PC-9 (cell line): ENCODE data around the gene PSMD2. TPM values are rescaled to one million over a fixed set of nuclear protein-coding genes. Genes with fewer than 3 reads are reported as not detected.
A peak's percentile ranks its signal among the peaks of the same experiment; 100 is the strongest.

Experiments
- BruUV-seq: library from RNA; stranded (reverse); fragments of 400-500 nt; replicated peaks from 2 replicates; lab custom pipeline; 2021; lab: Mats Ljungman, UMichigan
- CTCF ChIA-PET: fragments of 300-600 bp; sonication (Branson Sonifier 250); formaldehyde crosslinking; loops from one replicate; lab custom pipeline; 2022; ENCODE audit warnings: antibody characterized with exemption; lab: Charles Lee
- POLR2A ChIA-PET: fragments of 300-600 bp; sonication (Branson Sonifier 250); formaldehyde crosslinking; loops from one replicate; lab custom pipeline; 2022; ENCODE audit warnings: antibody characterized with exemption; ENCODE audit not compliant: unreplicated experiment; lab: Charles Lee
- DNase-seq, 2 experiments: peaks; one replicate each; pipeline versions ENCODE4 v3.0.0 to v3.0.0-alpha.2; 2015 to 2022; ENCODE audit warnings: mixed read lengths in 1 of 2
- H2AFZ ChIP-seq: fragments of 200-600 bp; sonication (generic); 2 replicates; pipeline ENCODE4 v1.8.1; 2017; ENCODE audit warnings: antibody characterized with exemption
- H3F3A ChIP-seq: fragments of 200-600 bp; sonication (generic); 2 replicates; pipeline ENCODE4 v1.8.1; 2017; ENCODE audit warnings: antibody characterized with exemption, mild to moderate bottlenecking, low read depth; ENCODE audit not compliant: insufficient read depth
- H3K27ac ChIP-seq: fragments of 200-600 bp; sonication (generic); 2 replicates; pipeline ENCODE4 v1.6.1; 2016; ENCODE audit warnings: mixed run types
- H3K27me3 ChIP-seq: fragments of 200-600 bp; sonication (generic); 2 replicates; pipeline ENCODE4 v1.6.1; 2016; ENCODE audit warnings: low read depth, mixed run types; ENCODE audit not compliant: insufficient read depth
- H3K36me3 ChIP-seq: fragments of 200-600 bp; sonication (generic); 2 replicates; pipeline ENCODE4 v1.6.1; 2016; ENCODE audit warnings: low read depth, mixed run types
- H3K4me1 ChIP-seq: fragments of 200-600 bp; sonication (generic); replicated peaks from 2 replicates; pipeline ENCODE4 v1.6.1; 2016; ENCODE audit warnings: mixed run types; ENCODE audit not compliant: insufficient read depth
- H3K4me2 ChIP-seq: fragments of 200-600 bp; sonication (generic); 2 replicates; pipeline ENCODE4 v1.6.1; 2017; ENCODE audit warnings: mixed run types
- H3K4me3 ChIP-seq: fragments of 200-600 bp; sonication (generic); 2 replicates; pipeline ENCODE4 v1.6.1; 2016; ENCODE audit warnings: mixed run types
- H3K79me2 ChIP-seq: fragments of 200-600 bp; sonication (generic); 2 replicates; pipeline ENCODE4 v1.6.1; 2017; ENCODE audit warnings: low read depth, mixed run types
- H3K9me2 ChIP-seq: fragments of 200-600 bp; sonication (generic); 2 replicates; pipeline ENCODE4 v1.8.1; 2017; ENCODE audit warnings: mild to moderate bottlenecking; ENCODE audit not compliant: insufficient read depth
- H3K9me3 ChIP-seq: fragments of 200-600 bp; sonication (generic); 2 replicates; pipeline ENCODE4 v1.8.1; 2016; ENCODE audit warnings: low read depth; ENCODE audit not compliant: insufficient read depth
- H4K20me1 ChIP-seq: fragments of 200-600 bp; sonication (generic); 2 replicates; pipeline ENCODE4 v1.8.1; 2017; ENCODE audit not compliant: insufficient read depth
- CTCF ChIP-seq: fragments of 200-600 bp; sonication (generic); conservative IDR thresholded peaks from 2 replicates; pipeline ENCODE4 v1.6.1; 2017; ENCODE audit warnings: mixed run types, antibody characterized with exemption, mild to moderate bottlenecking, moderate library complexity
- EZH2 ChIP-seq: fragments of 200-600 bp; sonication (generic); IDR thresholded peaks from 2 replicates; pipeline ENCODE4 v1.8.0; 2017; ENCODE audit warnings: antibody characterized with exemption, low read depth
- intact Hi-C: fragments of 100-400 bp; cut with micrococcal nuclease; formaldehyde crosslinking; loops from one replicate; pipeline ENCODE4 v1.10.0; 2022; ENCODE audit not compliant: unreplicated experiment
- total RNA-seq: library from RNA; stranded (reverse); gene quantifications from 2 replicates; pipeline ENCODE4 v1.2.3, GENCODE V29; 2021

PSMD2 gene
- total RNA-seq, 1 experiment from 2014 or later = 788 TPM

- H3K9me3 ChIP-seq = no peaks in the 10 kb centered on the region
- peaks cover 45% of the 10 kb centered on the region for H3K36me3 ChIP-seq
- peak overlapping the region; percentile 100 for H3K4me3 ChIP-seq
- BruUV-seq = TSS peak; percentile 48
- intact Hi-C loops = loop anchor here (1.0 to 2.0 kb wide), 7 partner anchors 15 to 245 kb away; partner anchors contain the start of genes AP2M1, CAMK2N2, EEF1AKMT4 and EIF4G1
- peak overlapping the region; percentile 96 for H3K4me2 ChIP-seq
- H3K4me1 ChIP-seq = peaks cover 15% of the 10 kb centered on the region
- ChIA-PET CTCF (no interaction called here), POLR2A (interaction anchor here (0.6 to 0.7 kb wide), 4 partner anchors 43 to 72 kb away, joined by 3 to 4 read pairs (median 4); no protein-coding TSS in a partner anchor)
- TF ChIP-seq EZH2 = no peak
- no peak for TF ChIP-seq CTCF
- peaks cover 42% of the 10 kb centered on the region for H4K20me1 ChIP-seq
- H3F3A ChIP-seq = peaks cover 57% of the 10 kb centered on the region; the same call in 1 of the 2 replicates
- peak overlapping the region; percentile 57 for H3K27ac ChIP-seq
- H3K79me2 ChIP-seq = peaks cover 55% of the 10 kb centered on the region
- no peaks in the 10 kb centered on the region for H3K9me2 ChIP-seq
- H2AFZ ChIP-seq = peak overlapping the region; percentile 72
- H3K27me3 ChIP-seq = no peaks in the 10 kb centered on the region
- peak in 1 of 2 experiments; percentile 59 for DNase-seq
Measured at GRCh38 chr3:184299488-184300377, 692 bp downstream of the PSMD2 start.

- H2AFZ ChIP-seq = no peak overlapping the region
- POLR2A ChIA-PET = no interaction called here
Measured at GRCh38 chr3:184300378-184300720, 1.3 kb downstream of the PSMD2 start.

More at GRCh38 chr3:184300378-184300720, 1.3 kb downstream of the PSMD2 start:
- H3K4me2 ChIP-seq = peak overlapping the region; percentile 96
- no peaks in the 10 kb centered on the region for H3K9me3 ChIP-seq
- no peaks in the 10 kb centered on the region for H3K27me3 ChIP-seq
- CTCF ChIA-PET = no interaction called here
- H3K79me2 ChIP-seq = peaks cover 58% of the 10 kb centered on the region
- peaks cover 15% of the 10 kb centered on the region for H3K4me1 ChIP-seq
- no TSS peak for BruUV-seq
- peaks cover 49% of the 10 kb centered on the region for H3K36me3 ChIP-seq
- no peaks in the 10 kb centered on the region for H3K9me2 ChIP-seq
- H3K27ac ChIP-seq = peak overlapping the region; percentile 57
- peaks cover 48% of the 10 kb centered on the region for H4K20me1 ChIP-seq
- TF ChIP-seq CTCF = no peak
- no peak for TF ChIP-seq EZH2
- intact Hi-C loops = no loop called here
- H3F3A ChIP-seq = peaks cover 63% of the 10 kb centered on the region; the same call in 1 of the 2 replicates
- DNase-seq = peak in 1 of 2 experiments; percentile 77
- peak overlapping the region; percentile 100 for H3K4me3 ChIP-seq
